T-helper 2 cell treated with Interferon-gamma antibody and Interleukin-4, amounts not matched to agents 5 μg/mL and 100 μg/mL, for 36 hours (primary cell): ENCODE data around the gene NINL.

Experiments
- DNase-seq: peaks from one replicate; pipeline ENCODE4 v3.0.0; 2021; ENCODE audit warnings: low spot score
- H3K27ac Mint-ChIP-seq: one replicate; pipeline ENCODE4 v1.8.0; 2021; ENCODE audit warnings: mild to moderate bottlenecking, mixed read lengths
- H3K27me3 Mint-ChIP-seq: one replicate; pipeline ENCODE4 v1.8.0; 2021; ENCODE audit warnings: low read depth, mixed read lengths
- H3K36me3 Mint-ChIP-seq: one replicate; pipeline ENCODE4 v1.8.0; 2021; ENCODE audit warnings: low read depth, mixed read lengths
- H3K4me1 Mint-ChIP-seq: one replicate; pipeline ENCODE4 v1.8.0; 2021; ENCODE audit warnings: low read depth, mixed read lengths
- H3K4me3 Mint-ChIP-seq: one replicate; pipeline ENCODE4 v1.8.0; 2022; ENCODE audit warnings: mild to moderate bottlenecking, moderate library complexity, mixed read lengths
- H3K9me3 Mint-ChIP-seq: one replicate; pipeline ENCODE4 v1.8.0; 2021; ENCODE audit warnings: mixed read lengths

The NINL gene

GRCh38 chr20:25464501-25465242 is 120.7 kb downstream of the NINL start:
- Mint-ChIP-seq H3K9me3 (no peaks in the 10 kb centered on the region), H3K4me1 (peaks cover 7% of the 10 kb centered on the region), H3K36me3 (no peaks in the 10 kb centered on the region), H3K27me3 (no peaks in the 10 kb centered on the region), H3K27ac (no peak overlapping the region), H3K4me3 (no peak overlapping the region)
- no peak for DNase-seq

DNA sequence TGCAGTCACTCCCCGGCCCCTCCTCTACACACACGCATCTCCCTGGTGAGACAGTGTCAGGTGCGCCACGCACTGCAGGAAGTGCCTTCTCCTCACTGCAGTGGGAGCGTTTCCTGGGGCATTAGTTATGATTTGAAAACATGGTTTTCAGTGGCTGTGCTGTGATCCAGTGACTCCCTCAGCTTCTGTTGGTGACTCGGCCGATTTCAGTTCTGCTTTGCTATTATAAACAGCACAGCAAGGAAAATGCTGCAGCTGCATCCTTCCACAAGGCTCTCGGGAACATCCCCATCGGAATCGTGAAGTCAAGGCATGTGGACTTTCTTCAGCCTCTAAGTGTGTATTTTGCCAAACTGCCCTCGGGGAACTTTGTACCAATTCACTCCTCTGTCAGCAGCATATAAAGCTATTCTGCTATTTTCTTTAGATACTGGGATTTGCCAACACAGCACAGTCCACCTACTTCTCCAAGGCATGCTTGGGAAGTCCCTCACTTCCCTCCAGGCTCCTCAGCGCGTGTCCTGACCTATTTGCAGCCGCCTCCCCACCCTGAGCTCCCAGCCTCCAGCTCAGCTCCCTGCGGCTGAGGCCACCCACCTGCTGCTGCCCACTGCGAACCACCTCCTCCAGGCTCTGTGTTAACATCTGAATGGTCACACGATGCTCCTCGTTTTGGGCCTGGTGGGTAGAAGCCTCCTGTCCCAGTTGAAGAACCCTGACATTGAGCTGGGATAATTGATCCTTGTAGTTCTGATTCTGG is 123.4 kb downstream of the NINL start:
- Mint-ChIP-seq H3K27me3 (no peaks in the 10 kb centered on the region), H3K9me3 (no peaks in the 10 kb centered on the region), H3K4me1 (peaks cover 3% of the 10 kb centered on the region), H3K4me3 (no peak overlapping the region), H3K36me3 (no peaks in the 10 kb centered on the region), H3K27ac (no peak overlapping the region)
- DNase-seq = no peak

DNA sequence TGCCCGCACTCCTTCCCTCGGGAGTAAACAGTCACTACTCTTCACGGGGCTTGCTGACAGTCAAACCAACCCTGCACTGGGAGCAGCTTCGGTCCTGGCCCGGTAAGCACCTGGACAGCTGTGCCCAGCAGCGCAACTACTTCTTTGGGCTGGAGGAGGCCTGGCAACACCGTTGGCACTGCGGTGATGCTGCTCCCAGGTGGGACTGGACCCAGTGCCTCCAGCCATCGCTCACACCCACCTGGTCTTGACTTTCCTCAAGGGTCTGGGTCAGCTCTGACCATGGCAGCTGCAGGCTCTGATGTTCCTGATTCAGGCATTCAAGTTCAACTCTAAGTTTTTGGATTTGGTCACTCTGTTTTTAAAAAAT is 124.1 kb downstream of the NINL start:
- Mint-ChIP-seq H3K4me1 (peaks cover 3% of the 10 kb centered on the region), H3K36me3 (no peaks in the 10 kb centered on the region), H3K4me3 (no peak overlapping the region), H3K27me3 (no peaks in the 10 kb centered on the region), H3K9me3 (no peaks in the 10 kb centered on the region), H3K27ac (no peak overlapping the region)
- no peak for DNase-seq

GRCh38 chr20:25460566-25461280 is 124.6 kb downstream of the NINL start:
- Mint-ChIP-seq H3K27me3 (no peaks in the 10 kb centered on the region), H3K36me3 (no peaks in the 10 kb centered on the region), H3K9me3 (no peaks in the 10 kb centered on the region), H3K4me1 (peaks cover 3% of the 10 kb centered on the region), H3K4me3 (no peak overlapping the region), H3K27ac (no peak overlapping the region)
- DNase-seq = no peak

DNA sequence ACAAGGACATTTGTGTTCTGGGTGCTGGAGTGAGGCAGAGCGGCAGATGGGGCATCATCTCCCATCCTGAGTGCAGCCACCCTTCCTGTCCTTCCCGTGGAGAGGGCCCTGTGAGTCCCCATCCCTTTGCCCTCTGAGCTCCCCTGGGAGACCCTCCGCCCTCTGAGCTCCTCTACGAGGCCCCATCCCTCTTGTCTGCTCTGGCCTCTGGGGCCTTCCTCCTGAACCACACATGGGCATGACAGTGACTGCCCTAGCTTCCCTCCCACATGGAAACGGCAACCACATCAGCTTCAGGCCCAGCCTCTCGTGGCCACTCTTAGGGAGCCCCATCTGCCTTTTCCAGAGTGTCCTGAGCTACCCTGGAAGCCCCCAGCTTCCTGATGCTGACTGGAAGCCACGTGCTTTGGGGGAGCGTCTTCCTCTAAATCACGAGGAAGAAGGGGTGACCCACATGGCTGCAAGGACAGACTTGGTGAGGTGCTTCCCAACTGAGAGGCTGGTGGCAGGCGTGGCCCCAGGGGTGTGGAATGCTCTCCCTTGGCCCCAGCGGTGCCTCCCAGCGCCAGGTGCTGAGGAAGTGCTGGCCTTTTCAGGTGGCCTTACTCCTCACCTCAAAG is 125.3 kb downstream of the NINL start:
- DNase-seq = no peak

GRCh38 chr20:25459111-25459830 is 126.1 kb downstream of the NINL start:
- DNase-seq = no peak
- no peak overlapping the region for H3K27ac Mint-ChIP-seq
- no peak overlapping the region for H3K4me3 Mint-ChIP-seq
- no peaks in the 10 kb centered on the region for H3K9me3 Mint-ChIP-seq
- H3K36me3 Mint-ChIP-seq = no peaks in the 10 kb centered on the region
- H3K27me3 Mint-ChIP-seq = no peaks in the 10 kb centered on the region
- peaks cover 3% of the 10 kb centered on the region for H3K4me1 Mint-ChIP-seq

More for the DNA sequence above, 125.3 kb downstream of the NINL start:
- no peaks in the 10 kb centered on the region for H3K27me3 Mint-ChIP-seq
- no peak overlapping the region for H3K27ac Mint-ChIP-seq
- no peak overlapping the region for H3K4me3 Mint-ChIP-seq
- H3K4me1 Mint-ChIP-seq = peaks cover 3% of the 10 kb centered on the region
- H3K9me3 Mint-ChIP-seq = no peaks in the 10 kb centered on the region
- H3K36me3 Mint-ChIP-seq = no peaks in the 10 kb centered on the region

GRCh38 chr20:25457886-25458680 is 127.2 kb downstream of the NINL start:
- peaks cover 3% of the 10 kb centered on the region for H3K4me1 Mint-ChIP-seq
- H3K36me3 Mint-ChIP-seq = no peaks in the 10 kb centered on the region
- DNase-seq = no peak
- no peaks in the 10 kb centered on the region for H3K27me3 Mint-ChIP-seq
- no peak overlapping the region for H3K27ac Mint-ChIP-seq
- no peaks in the 10 kb centered on the region for H3K9me3 Mint-ChIP-seq
- H3K4me3 Mint-ChIP-seq = no peak overlapping the region

DNA sequence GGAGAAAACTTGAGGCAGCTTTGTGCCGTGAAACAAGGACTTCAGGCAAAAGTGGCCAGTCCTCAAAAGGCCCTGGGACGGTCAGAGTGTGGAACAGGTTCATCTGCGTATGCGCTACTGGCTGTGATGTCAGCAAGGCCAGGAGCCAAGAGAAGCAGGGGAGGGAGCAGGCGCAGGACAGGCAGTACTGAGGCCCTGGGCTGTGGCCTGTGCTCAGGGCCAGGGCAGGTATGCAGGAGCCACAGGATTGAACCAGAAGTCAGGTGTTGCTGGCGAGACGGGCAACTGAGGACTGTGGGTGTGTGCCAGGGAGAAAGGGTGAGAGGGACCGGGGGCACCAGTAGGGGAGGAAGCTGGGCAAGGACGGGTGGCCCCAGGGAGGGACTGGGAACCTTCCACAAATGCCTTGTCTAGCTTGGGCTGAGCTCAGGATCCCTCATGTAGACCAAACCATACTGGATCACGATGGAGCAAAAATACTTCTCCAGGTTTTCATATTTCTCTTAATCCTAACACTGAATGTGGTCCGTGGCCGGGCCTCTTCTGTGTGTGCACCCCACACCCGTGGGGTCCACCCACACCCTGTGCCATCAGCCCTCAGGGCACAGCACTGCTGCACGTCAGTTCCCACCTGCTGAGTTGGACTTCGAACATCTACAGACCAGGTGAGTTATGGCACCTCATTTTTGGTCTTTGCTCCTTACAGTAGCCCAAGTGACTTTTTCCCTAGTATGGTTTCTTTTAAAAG is 131.0 kb downstream of the NINL start:
- Mint-ChIP-seq H3K27ac (no peak overlapping the region), H3K4me1 (no peaks in the 10 kb centered on the region), H3K9me3 (no peaks in the 10 kb centered on the region), H3K4me3 (no peak overlapping the region), H3K27me3 (no peaks in the 10 kb centered on the region), H3K36me3 (no peaks in the 10 kb centered on the region)
- no peak for DNase-seq

GRCh38 chr20:25453035-25453810 is 132.1 kb downstream of the NINL start:
- peaks cover 9% of the 10 kb centered on the region for H3K36me3 Mint-ChIP-seq
- no peak for DNase-seq
- H3K27ac Mint-ChIP-seq = no peak overlapping the region
- peaks cover 4% of the 10 kb centered on the region for H3K9me3 Mint-ChIP-seq
- H3K27me3 Mint-ChIP-seq = no peaks in the 10 kb centered on the region
- H3K4me1 Mint-ChIP-seq = peaks cover 4% of the 10 kb centered on the region
- H3K4me3 Mint-ChIP-seq = no peak overlapping the region

DNA sequence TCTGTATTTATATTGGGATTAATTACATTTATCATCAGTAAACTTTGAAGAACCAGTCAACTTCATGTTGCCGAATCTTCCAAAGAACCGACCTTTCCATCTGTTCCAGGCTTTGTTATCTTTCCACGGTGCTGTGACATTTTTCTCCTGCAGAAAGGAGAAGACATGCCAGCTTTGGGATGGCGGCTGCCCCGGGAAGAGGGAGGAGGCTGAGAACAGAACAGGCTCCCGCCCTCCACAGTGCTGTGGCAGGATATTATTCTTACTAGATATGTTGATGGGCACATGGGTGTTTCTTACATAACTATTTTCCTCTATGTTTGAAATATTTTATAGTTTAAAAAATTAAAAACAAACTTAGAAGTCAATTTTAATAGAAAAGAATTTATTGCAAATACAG is 133.0 kb downstream of the NINL start:
- no peak overlapping the region for H3K27ac Mint-ChIP-seq
- H3K4me1 Mint-ChIP-seq = peaks cover 6% of the 10 kb centered on the region
- peaks cover 5% of the 10 kb centered on the region for H3K9me3 Mint-ChIP-seq
- no peak for DNase-seq
- H3K36me3 Mint-ChIP-seq = peaks cover 18% of the 10 kb centered on the region
- H3K4me3 Mint-ChIP-seq = no peak overlapping the region
- H3K27me3 Mint-ChIP-seq = no peaks in the 10 kb centered on the region

- Mint-ChIP-seq H3K36me3 (peaks cover 43% of the 10 kb centered on the region), H3K9me3 (peaks cover 10% of the 10 kb centered on the region), H3K4me3 (no peak overlapping the region), H3K4me1 (peaks cover 11% of the 10 kb centered on the region), H3K27ac (no peak overlapping the region), H3K27me3 (no peaks in the 10 kb centered on the region)
- DNase-seq = no peak
Observed at GRCh38 chr20:25447671-25448070, 137.7 kb downstream of the NINL start.

DNA sequence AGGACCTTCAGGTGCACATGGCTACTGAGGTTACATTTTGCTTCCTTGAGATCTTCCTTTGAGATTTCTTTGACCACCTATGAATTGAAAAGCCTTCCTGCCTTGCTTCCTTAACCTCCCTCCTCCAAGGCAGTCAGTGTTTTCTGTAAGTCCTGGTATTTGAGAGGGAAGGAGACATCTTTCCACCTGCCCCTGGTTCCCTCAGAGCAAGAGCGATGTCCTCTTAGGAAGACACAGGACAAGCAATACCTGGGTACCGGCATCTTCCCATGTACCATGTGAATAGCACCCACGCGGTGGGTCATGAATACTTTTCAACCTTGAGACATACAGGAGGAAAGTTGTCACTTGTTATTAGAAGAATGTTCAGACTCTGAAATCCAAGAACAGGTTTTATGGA is 140.8 kb downstream of the NINL start:
- peaks cover 11% of the 10 kb centered on the region for H3K4me1 Mint-ChIP-seq
- H3K27ac Mint-ChIP-seq = no peak overlapping the region
- H3K27me3 Mint-ChIP-seq = no peaks in the 10 kb centered on the region
- peaks cover 10% of the 10 kb centered on the region for H3K9me3 Mint-ChIP-seq
- H3K36me3 Mint-ChIP-seq = peaks cover 50% of the 10 kb centered on the region
- no peak for DNase-seq
- no peak overlapping the region for H3K4me3 Mint-ChIP-seq
